Natural killer cell (primary cell): ENCODE measurements around the gene SHF. TPM values are rescaled to one million over a fixed set of nuclear protein-coding genes. Genes with fewer than 3 reads are reported as not detected.

ENCODE experiments used
- ATAC-seq, 3 donors: fragments of 150-1000 bp in 2 of 3; fragments of 200-7000 bp in 1 of 3; cut with Tn5 transposase; 1 replicate in 1 of 3; 2 replicates in 2 of 3; pipeline ENCODE4 v1.10.0; 2021; ENCODE audit warnings: mild to moderate bottlenecking in 2 of 3, moderate library complexity in 2 of 3
- DNase-seq, 2 donors: peaks; one replicate each; pipeline versions ENCODE4 v3.0.0 to v3.0.0-alpha.2; 2013 to 2021; ENCODE audit warnings: mixed read lengths in 1 of 2
- H3K27ac ChIP-seq: one replicate; pipeline ENCODE4 v1.5.1; 2013; ENCODE audit warnings: mild to moderate bottlenecking, low read length
- H3K27me3 ChIP-seq: one replicate; pipeline ENCODE4 v1.6.1; 2013; ENCODE audit warnings: low read length; ENCODE audit not compliant: control insufficient read depth, insufficient read depth
- H3K36me3 ChIP-seq: one replicate; pipeline ENCODE4 v1.6.1; 2013; ENCODE audit warnings: low read length; ENCODE audit not compliant: control insufficient read depth, insufficient read depth
- H3K4me1 ChIP-seq: one replicate; pipeline ENCODE4 v1.6.1; 2013; ENCODE audit warnings: low read length; ENCODE audit not compliant: control insufficient read depth, insufficient read depth
- H3K4me3 ChIP-seq: one replicate; pipeline ENCODE4 v1.5.1; 2013; ENCODE audit warnings: low read length
- H3K9me3 ChIP-seq: one replicate; pipeline ENCODE4 v1.6.1; 2013; ENCODE audit warnings: low read length; ENCODE audit not compliant: control insufficient read depth, insufficient read depth
- H3K27ac Mint-ChIP-seq, 2 donors: one replicate each; pipeline ENCODE4 v1.8.0; 2022; ENCODE audit warnings: mild to moderate bottlenecking in 2 of 2, mixed read lengths in 2 of 2, moderate library complexity in 1 of 2
- H3K27me3 Mint-ChIP-seq, 2 donors: one replicate each; pipeline ENCODE4 v1.8.0; 2022; ENCODE audit warnings: low read depth in 2 of 2, mixed read lengths in 2 of 2
- H3K36me3 Mint-ChIP-seq: one replicate; pipeline ENCODE4 v1.8.0; 2022; ENCODE audit warnings: mixed read lengths
- H3K4me1 Mint-ChIP-seq, 2 donors: one replicate each; pipeline ENCODE4 v1.8.0; 2022; ENCODE audit warnings: mixed read lengths in 2 of 2
- H3K4me3 Mint-ChIP-seq: one replicate; pipeline ENCODE4 v1.8.0; 2022; ENCODE audit warnings: mild to moderate bottlenecking, moderate library complexity, mixed read lengths
- H3K9me3 Mint-ChIP-seq, 2 donors: one replicate each; pipeline ENCODE4 v1.8.0; 2022; ENCODE audit warnings: mixed read lengths in 2 of 2
- WGBS: methylation state at CpG from one replicate; pipeline ENCODE4 v1.1.7; 2013; ENCODE audit warnings: missing lambda C conversion rate; ENCODE audit not compliant: insufficient coverage; 5-methylcytosine and 5-hydroxymethylcytosine counted together
- intact Hi-C: fragments of 100-400 bp; cut with micrococcal nuclease; formaldehyde crosslinking; loops from one replicate; pipeline ENCODE4 v1.14.2; 2022
- total RNA-seq, 4 donors: library from RNA; stranded (reverse); fragments of 120-200 nt in 1 of 4; gene quantifications; one replicate each; pipeline versions ENCODE4 v1.2.3 to v1.2.4, GENCODE V29; 2013 to 2022
- TF ChIP-seq, protein P1 (sequence below): fragments of 200-600 bp; IDR thresholded peaks from one replicate; pipeline ENCODE4 v1.8.0; 2022; ENCODE audit warnings: antibody characterized with exemption

SHF gene
- total RNA-seq, 3 donors from 2014 or later (not counting 1 experiment from before 2014, with no cell fraction given) = 0.94 to 2.4 (median 1.7) TPM

DNA sequence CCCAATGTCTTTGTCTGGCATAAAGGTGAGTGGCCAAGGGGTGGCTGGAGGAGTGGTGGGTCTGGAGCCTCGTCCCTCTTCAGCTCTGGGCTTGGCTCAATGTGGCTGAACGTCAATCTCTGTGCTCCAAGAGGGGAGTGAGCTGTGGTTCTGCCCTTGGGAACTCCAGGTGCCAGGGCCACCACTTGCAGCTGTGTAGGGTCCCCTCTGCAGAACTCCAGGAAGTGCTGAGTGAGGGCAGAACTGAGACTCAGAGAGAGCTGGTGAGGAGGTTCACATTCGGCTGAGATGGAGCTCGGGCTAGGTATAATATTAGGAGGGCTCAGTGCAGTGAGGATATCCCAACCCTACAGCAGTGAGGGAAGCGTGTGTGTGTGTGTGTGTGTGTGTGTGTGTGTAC, 46.4 kb downstream of the SHF start:
- peaks cover 4% of the 10 kb centered on the region for H3K27me3 ChIP-seq
- Mint-ChIP-seq H3K4me1 (peaks cover 0 to 3% of the 10 kb centered on the region in 2 donors), H3K27ac (no peak overlapping the region), H3K9me3 (no peaks in the 10 kb centered on the region), H3K27me3 (peaks cover 3 to 5% of the 10 kb centered on the region in 2 donors), H3K36me3 (no peaks in the 10 kb centered on the region), H3K4me3 (no peak overlapping the region)
- ATAC-seq = no peak
- no peaks in the 10 kb centered on the region for H3K4me1 ChIP-seq
- no peaks in the 10 kb centered on the region for H3K36me3 ChIP-seq
- no peak for DNase-seq
- TF ChIP-seq, protein P1, sequence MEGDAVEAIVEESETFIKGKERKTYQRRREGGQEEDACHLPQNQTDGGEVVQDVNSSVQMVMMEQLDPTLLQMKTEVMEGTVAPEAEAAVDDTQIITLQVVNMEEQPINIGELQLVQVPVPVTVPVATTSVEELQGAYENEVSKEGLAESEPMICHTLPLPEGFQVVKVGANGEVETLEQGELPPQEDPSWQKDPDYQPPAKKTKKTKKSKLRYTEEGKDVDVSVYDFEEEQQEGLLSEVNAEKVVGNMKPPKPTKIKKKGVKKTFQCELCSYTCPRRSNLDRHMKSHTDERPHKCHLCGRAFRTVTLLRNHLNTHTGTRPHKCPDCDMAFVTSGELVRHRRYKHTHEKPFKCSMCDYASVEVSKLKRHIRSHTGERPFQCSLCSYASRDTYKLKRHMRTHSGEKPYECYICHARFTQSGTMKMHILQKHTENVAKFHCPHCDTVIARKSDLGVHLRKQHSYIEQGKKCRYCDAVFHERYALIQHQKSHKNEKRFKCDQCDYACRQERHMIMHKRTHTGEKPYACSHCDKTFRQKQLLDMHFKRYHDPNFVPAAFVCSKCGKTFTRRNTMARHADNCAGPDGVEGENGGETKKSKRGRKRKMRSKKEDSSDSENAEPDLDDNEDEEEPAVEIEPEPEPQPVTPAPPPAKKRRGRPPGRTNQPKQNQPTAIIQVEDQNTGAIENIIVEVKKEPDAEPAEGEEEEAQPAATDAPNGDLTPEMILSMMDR = no peak
- WGBS = 67% methylated on average over 4 of the region's 5 CpGs
- no peak overlapping the region for H3K27ac ChIP-seq
- no peak overlapping the region for H3K4me3 ChIP-seq
- no peaks in the 10 kb centered on the region for H3K9me3 ChIP-seq
- intact Hi-C loops = no loop called here

DNA sequence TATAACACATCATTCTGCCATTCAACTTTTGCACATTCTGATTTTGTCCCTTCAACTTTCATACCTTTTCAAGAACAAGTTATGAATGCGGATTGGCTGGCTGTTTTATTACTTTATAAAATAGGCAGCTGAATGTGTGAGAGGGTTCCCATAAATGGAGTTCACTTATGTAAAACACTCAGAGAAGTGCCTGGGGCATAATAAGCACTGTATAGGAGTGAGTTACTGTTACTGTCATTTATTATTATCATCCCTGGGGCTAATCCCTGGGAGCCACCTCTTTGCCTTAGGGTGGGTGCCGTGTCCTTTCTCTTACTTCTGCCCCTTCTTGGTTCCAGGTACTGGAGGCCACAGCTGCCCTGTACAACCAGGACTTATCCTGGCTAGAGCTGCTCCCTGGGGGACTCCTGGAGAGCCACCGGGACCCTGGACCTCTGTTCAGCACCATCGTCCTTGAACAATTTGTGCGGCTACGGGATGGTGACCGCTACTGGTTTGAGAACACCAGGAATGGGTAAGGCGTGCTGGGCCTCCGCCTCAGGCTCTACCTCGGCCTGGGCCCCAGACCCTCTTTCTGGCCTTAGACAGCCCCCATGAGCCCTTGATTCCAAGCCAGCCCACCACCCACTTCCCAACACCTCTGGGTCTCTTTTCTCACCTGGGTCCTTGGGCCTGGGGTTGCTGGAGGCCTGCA, 47.1 kb downstream of the SHF start:
- Mint-ChIP-seq H3K27me3 (peaks cover 7 to 9% of the 10 kb centered on the region in 2 donors), H3K9me3 (no peaks in the 10 kb centered on the region), H3K27ac (no peak overlapping the region), H3K4me1 (peaks cover 0 to 7% of the 10 kb centered on the region in 2 donors), H3K4me3 (no peak overlapping the region), H3K36me3 (no peaks in the 10 kb centered on the region)
- H3K36me3 ChIP-seq = no peaks in the 10 kb centered on the region
- no peak overlapping the region for H3K27ac ChIP-seq
- WGBS = 95% methylated on average over 9 of the region's 10 CpGs
- H3K4me3 ChIP-seq = no peak overlapping the region
- TF ChIP-seq, protein P1 = no peak
- peaks cover 9% of the 10 kb centered on the region for H3K27me3 ChIP-seq
- intact Hi-C loops = no loop called here
- DNase-seq = no peak
- peaks cover 4% of the 10 kb centered on the region for H3K4me1 ChIP-seq
- no peaks in the 10 kb centered on the region for H3K9me3 ChIP-seq
- ATAC-seq = no peak

DNA sequence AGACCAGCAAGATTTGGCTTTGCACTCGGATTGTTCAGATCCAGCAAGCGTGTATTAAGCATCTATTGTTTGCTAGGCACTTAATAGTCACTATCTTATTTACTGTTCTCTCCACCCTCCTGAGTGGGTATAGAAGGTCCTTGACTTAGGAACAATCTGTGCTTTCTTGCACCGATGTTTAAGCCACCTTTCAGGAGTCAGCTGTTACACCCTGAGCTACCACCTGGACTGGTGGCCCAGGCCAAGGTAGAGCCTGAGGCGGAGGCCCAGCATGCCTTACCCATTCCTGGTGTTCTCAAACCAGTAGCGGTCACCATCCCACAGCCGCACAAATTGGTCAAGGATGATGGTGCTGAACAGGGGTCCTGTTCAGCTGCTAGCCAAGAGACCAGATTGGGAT, 48.0 kb downstream of the SHF start:
- ATAC-seq = no peak
- Histone ChIP-seq H3K4me3 (no peak overlapping the region), H3K27me3 (peaks cover 11% of the 10 kb centered on the region), H3K36me3 (no peaks in the 10 kb centered on the region), H3K27ac (no peak overlapping the region), H3K4me1 (peaks cover 8% of the 10 kb centered on the region), H3K9me3 (no peaks in the 10 kb centered on the region)
- intact Hi-C loops = no loop called here
- Mint-ChIP-seq H3K4me1 (peaks cover 0 to 10% of the 10 kb centered on the region in 2 donors), H3K27me3 (peaks cover 9 to 11% of the 10 kb centered on the region in 2 donors), H3K27ac (no peak overlapping the region), H3K9me3 (no peaks in the 10 kb centered on the region), H3K36me3 (no peaks in the 10 kb centered on the region), H3K4me3 (no peak overlapping the region)
- TF ChIP-seq, protein P1 = no peak
- WGBS = 96% methylated on average over 6 of the region's 6 CpGs
- no peak for DNase-seq
